ENCODE data around the gene PKIG. TPM values are rescaled to one million over a fixed set of nuclear protein-coding genes. Genes with fewer than 3 reads are reported as not detected.

The PKIG gene
- total and polyA plus RNA-seq, 9 of the 15 experiments (the other 6 are each of a cell fraction or from before 2014, with no cell fraction given) = 0.13 to 7.0 (median 4.7) TPM

GRCh38 chr20:44609516-44610312 is 27.3 kb downstream of the PKIG start (continued):
- TF ChIP-seq RREB1 (CRISPR knock-in tag; IDR thresholded peaks at IDR 0.05) (0 out of 2 replicates have a peak, but pooled peaks have one; percentile 27), KLF16 (IDR thresholded peaks at IDR 0.05) (peak; percentile 40; the same call in 1 of the 2 replicates), ZBTB43 (CRISPR knock-in tag; IDR thresholded peaks at IDR 0.05) (no peak), PHF20 (IDR thresholded peaks at IDR 0.05; ENCODE audit: partially characterized antibody) (peak; percentile 72), MNT (conservative IDR thresholded peaks at IDR 0.05) (0 out of 4 replicates have a peak, but pooled peaks of 1 of the 2 experiments have one; percentile 40), MAX (CRISPR knock-in tag; IDR thresholded peaks at IDR 0.05) (0 out of 2 replicates have a peak, but pooled peaks have one; percentile 7), PREB (CRISPR knock-in tag; IDR thresholded peaks at IDR 0.05) (0 out of 2 replicates have a peak, but pooled peaks have one; percentile 61), NR2C2 (CRISPR knock-in tag; IDR thresholded peaks at IDR 0.05) (0 out of 2 replicates have a peak, but pooled peaks have one; percentile 21), NR2C2 (tag; IDR thresholded peaks at IDR 0.05) (peak; percentile 84), VEZF1 (CRISPR knock-in tag; IDR thresholded peaks at IDR 0.05) (0 out of 2 replicates have a peak, but pooled peaks have one; percentile 17)

Measured in K562 (cell line).